GM12872 (cell line): ENCODE measurements around the gene DNAH2.

Experiments used
- TF ChIP-seq, protein P1 (sequence below): IDR thresholded peaks from 3 replicates; pipeline ENCODE4 v1.5.1; 2011; ENCODE audit warnings: low read depth, mild to moderate bottlenecking, low read length, moderate library complexity; ENCODE audit not compliant: insufficient read depth

Gene DNAH2

DNA sequence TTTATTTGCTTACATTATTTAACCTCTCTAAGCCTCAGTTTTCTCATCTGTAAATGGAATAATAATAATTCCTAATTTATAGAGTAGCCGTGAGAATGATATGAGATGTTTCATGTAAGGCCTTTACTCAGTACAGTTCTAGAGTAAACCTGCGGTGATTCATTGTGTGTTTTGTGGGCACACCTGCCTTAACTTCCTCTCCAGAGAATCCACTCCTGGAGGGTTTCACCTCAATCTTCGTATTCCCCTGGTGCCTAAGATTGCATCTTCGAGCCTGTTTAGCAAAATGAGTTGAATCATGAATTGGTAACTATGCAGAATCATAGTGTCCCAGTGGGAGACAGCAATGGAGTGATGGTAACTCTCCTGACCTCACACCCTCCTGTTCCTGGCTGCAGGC lies 52.3 kb downstream of the DNAH2 start:
- TF ChIP-seq, protein P1, sequence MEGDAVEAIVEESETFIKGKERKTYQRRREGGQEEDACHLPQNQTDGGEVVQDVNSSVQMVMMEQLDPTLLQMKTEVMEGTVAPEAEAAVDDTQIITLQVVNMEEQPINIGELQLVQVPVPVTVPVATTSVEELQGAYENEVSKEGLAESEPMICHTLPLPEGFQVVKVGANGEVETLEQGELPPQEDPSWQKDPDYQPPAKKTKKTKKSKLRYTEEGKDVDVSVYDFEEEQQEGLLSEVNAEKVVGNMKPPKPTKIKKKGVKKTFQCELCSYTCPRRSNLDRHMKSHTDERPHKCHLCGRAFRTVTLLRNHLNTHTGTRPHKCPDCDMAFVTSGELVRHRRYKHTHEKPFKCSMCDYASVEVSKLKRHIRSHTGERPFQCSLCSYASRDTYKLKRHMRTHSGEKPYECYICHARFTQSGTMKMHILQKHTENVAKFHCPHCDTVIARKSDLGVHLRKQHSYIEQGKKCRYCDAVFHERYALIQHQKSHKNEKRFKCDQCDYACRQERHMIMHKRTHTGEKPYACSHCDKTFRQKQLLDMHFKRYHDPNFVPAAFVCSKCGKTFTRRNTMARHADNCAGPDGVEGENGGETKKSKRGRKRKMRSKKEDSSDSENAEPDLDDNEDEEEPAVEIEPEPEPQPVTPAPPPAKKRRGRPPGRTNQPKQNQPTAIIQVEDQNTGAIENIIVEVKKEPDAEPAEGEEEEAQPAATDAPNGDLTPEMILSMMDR = no peak

DNA sequence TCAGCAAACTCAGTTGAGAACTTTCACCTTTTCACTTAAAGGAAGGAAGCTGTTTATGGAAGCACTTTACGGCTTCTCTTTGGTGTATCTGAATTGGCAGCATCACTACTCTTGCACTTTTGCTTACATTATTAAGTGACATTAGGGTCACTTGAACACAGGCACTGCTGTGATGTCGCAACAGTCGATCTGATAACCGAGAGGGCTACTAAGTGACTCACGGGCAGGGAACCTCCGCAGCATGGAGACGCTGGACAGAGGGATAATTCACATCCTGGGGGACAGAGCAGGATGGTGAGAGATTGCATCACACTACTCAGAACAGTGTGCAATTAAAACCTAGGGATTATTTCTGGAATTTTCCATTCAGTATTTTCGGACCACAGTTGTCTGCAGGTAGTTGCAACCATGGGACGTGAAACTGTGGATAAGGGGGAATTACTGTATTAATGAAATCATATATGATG lies 56.5 kb downstream of the DNAH2 start:
- TF ChIP-seq, protein P1 = no peak

DNA sequence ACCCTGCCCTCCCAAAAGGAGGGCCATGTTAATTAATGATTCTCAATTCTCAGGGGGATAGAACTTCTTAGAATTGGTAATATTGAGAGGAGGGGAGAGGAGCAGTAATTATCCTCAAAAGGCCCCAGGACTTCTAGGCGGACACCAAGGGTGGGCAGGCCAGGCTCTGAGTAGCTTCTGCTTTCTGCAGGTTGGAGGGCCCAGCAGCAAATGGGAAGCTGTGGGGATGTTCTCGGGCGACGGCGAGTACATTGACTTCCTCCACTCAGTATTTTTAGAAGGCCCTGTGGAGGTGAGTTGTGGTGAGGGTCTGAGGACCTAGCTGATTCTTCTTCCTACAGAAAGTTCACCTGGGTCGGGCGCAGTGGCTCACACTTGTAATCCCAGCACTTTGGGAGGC lies 57.5 kb downstream of the DNAH2 start:
- TF ChIP-seq, protein P1 = no peak

DNA sequence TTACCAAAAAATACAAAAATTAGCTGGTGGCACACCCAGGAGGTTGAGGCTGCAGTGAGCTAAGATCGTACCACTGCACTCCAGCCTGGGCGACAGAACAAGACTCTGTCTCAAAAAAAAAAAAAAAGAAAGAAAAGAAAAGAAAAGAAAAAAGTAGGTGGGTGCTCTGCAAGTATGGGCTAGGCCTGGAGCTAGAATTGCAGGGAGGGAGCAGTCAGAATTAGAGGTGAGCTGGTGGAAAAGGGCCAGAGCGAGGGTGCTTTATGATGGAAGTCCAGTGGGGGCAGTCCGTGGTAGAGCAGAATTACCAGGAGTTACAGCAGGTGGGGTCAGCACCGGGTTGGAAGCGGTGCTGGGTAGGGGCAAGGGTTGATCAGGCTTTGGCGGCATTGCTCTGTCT lies 59.5 kb downstream of the DNAH2 start:
- TF ChIP-seq, protein P1 = no peak

DNA sequence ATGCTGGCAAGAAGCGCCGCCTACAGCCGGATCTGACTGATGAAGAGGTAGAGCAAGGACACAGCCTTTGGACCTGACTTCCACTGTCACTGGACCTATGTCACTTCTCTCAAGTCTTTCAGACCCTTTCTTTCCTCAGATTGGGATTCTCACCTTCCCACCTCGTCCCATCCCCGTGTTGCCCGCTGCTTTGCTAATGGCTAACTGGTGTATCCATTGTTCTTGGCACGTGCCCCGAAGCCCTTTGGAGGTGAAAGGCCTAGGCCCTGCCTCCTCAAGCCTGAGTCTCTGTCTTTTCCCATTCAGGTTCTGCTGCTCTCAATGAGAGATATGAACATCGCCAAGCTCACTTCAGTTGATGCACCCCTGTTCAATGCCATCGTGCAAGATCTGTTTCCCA lies 63.2 kb downstream of the DNAH2 start:
- TF ChIP-seq, protein P1 = no peak

DNA sequence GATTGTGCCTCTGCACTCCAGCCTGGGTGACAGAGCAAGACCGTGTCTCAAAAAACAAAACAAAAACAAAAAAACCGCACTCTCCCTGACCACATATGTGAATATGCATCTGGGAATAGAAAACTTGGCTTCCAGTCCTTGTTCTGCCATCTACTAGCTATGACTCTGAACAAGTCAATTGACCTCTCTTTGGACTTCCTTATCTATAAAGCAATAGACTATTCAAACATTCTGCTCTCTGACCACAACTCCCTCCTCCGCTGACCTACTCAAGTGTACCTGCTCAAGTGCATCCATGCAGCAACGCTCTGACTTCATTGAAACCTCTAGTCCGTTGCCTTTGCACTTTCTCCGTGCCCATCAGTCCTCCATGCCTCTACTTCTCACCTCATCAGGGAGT lies 63.9 kb downstream of the DNAH2 start:
- TF ChIP-seq, protein P1 = no peak

DNA sequence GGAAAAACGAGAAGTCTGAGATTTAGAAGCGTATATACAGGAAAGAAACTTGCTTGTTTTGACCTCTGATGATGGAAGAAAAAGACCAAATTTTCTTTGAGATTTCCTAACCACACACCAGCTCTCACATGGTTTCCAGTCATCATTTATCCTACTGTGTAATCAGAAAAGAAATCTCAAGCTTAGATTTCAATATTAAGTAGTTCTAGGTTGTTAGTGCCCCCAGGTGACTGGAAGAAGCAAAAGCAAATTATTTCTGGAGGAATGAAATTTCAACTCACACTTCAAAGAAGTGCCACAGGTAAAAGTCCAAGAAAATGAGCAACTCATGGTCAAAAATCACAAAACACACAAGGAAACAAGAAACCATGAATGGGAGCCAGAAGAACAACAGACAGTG lies 64.7 kb downstream of the DNAH2 start:
- TF ChIP-seq, protein P1 = no peak

DNA sequence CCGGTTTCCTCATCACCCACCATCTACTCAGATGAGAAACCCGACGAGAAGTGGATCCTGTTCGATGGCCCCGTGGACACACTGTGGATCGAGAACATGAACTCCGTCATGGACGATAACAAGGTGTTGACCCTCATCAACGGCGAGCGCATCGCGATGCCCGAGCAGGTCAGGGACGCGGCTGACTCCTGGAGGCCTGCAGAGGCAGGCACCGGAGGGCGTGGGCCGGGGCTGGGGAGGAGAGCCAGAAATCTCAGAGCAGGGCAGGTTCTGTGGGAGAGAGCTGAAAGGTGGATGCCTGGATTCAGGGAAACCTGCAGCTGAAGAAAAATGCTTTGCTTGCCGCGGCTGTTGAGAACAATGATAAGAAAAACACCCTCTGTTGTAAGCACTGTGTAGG lies 69.3 kb downstream of the DNAH2 start:
- TF ChIP-seq, protein P1 = no peak
